SK-N-SH treated with all-trans-retinoic acid at 6 μM for 48 hours (cell line): Measurements from ENCODE around the gene DLL1.
A peak's percentile ranks its signal among the peaks of the same experiment; 100 is the strongest.

Source experiments
- ATAC-seq: fragments of 200-7000 bp; cut with Tn5 transposase; 3 replicates; pipeline ENCODE4 v1.9.1; 2020; ENCODE audit warnings: mild to moderate bottlenecking, moderate library complexity
- ARNTL ChIP-seq: fragments of 450-650 bp; formaldehyde crosslinking; IDR thresholded peaks from 2 replicates; pipeline ENCODE4 v1.5.0; 2020; ENCODE audit warnings: low read depth, mild to moderate bottlenecking, moderate library complexity, borderline replicate concordance
- BACH2 ChIP-seq: fragments of 250-450 bp; sonication (Bioruptor Pico); IDR thresholded peaks from 2 replicates; pipeline ENCODE4 v1.9.0; 2021; ENCODE audit warnings: mild to moderate bottlenecking, borderline replicate concordance
- CREB5 ChIP-seq: fragments of 250-450 bp; sonication (Bioruptor Pico); IDR thresholded peaks from 2 replicates; pipeline ENCODE4 v1.5.1; 2020; ENCODE audit warnings: low read depth, mild to moderate bottlenecking, moderate library complexity
- CSDC2 ChIP-seq: fragments of 250-450 bp; sonication (Bioruptor Pico); IDR thresholded peaks from 2 replicates; pipeline ENCODE4 v1.5.0; 2020; ENCODE audit warnings: mild to moderate bottlenecking, moderate library complexity
- CSRNP3 ChIP-seq: fragments of 250-450 bp; sonication (Bioruptor Pico); IDR thresholded peaks from 2 replicates; pipeline ENCODE4 v1.5.1; 2021; ENCODE audit warnings: mild to moderate bottlenecking, moderate library complexity
- ESRRG ChIP-seq: fragments of 250-450 bp; sonication (Bioruptor Pico); IDR thresholded peaks from 2 replicates; pipeline ENCODE4 v1.6.1; 2021; ENCODE audit warnings: mild to moderate bottlenecking
- GLIS3 ChIP-seq: fragments of 250-450 bp; sonication (Bioruptor Pico); IDR thresholded peaks from 2 replicates; pipeline ENCODE4 v1.5.0; 2020; ENCODE audit warnings: mild to moderate bottlenecking, moderate library complexity
- ISL1 ChIP-seq: fragments of 250-450 bp; sonication (Bioruptor Pico); IDR thresholded peaks from 2 replicates; pipeline ENCODE4 v2.1.2; 2022; ENCODE audit warnings: mild to moderate bottlenecking, moderate library complexity
- PATZ1 ChIP-seq: fragments of 250-450 bp; sonication (Bioruptor Pico); IDR thresholded peaks from 2 replicates; pipeline ENCODE4 v1.8.0; 2020; ENCODE audit warnings: mild to moderate bottlenecking, moderate library complexity, borderline replicate concordance
- POU6F1 ChIP-seq: fragments of 250-450 bp; sonication (Bioruptor Pico); IDR thresholded peaks from 2 replicates; pipeline ENCODE4 v1.8.0; 2021; ENCODE audit warnings: low read depth, mild to moderate bottlenecking, moderate library complexity, borderline replicate concordance
- PPARA ChIP-seq: fragments of 250-450 bp; sonication (Bioruptor Pico); IDR thresholded peaks from 2 replicates; pipeline ENCODE4 v1.5.0; 2020; ENCODE audit warnings: mild to moderate bottlenecking, borderline replicate concordance
- RARB ChIP-seq: fragments of 250-450 bp; sonication (Bioruptor Pico); IDR thresholded peaks from 2 replicates; pipeline ENCODE4 v1.8.0; 2021; ENCODE audit warnings: mild to moderate bottlenecking, moderate library complexity
- SNAI2 ChIP-seq: fragments of 250-450 bp; sonication (Bioruptor Pico); IDR thresholded peaks from 2 replicates; pipeline ENCODE4 v1.5.0; 2020; ENCODE audit warnings: mild to moderate bottlenecking, moderate library complexity
- TCF4 ChIP-seq: fragments of 250-450 bp; sonication (Bioruptor Pico); IDR thresholded peaks from 2 replicates; pipeline ENCODE4 v1.8.0; 2021; ENCODE audit warnings: mild to moderate bottlenecking, moderate library complexity, borderline replicate concordance
- TOX ChIP-seq: fragments of 250-450 bp; sonication (Bioruptor Pico); IDR thresholded peaks from 2 replicates; pipeline ENCODE4 v1.8.0; 2021; ENCODE audit warnings: mild to moderate bottlenecking, moderate library complexity, borderline replicate concordance
- ZC3H10 ChIP-seq: fragments of 250-450 bp; sonication (Bioruptor Pico); IDR thresholded peaks from 2 replicates; pipeline ENCODE4 v1.5.1; 2021; ENCODE audit warnings: mild to moderate bottlenecking, moderate library complexity
- ZFP3 ChIP-seq: fragments of 250-450 bp; sonication (Bioruptor Pico); IDR thresholded peaks from 2 replicates; pipeline ENCODE4 v1.5.0; 2020; ENCODE audit warnings: mild to moderate bottlenecking, moderate library complexity
- ZFP30 ChIP-seq: fragments of 450-650 bp; formaldehyde crosslinking; IDR thresholded peaks from 2 replicates; pipeline ENCODE4 v1.5.0; 2022; ENCODE audit warnings: mild to moderate bottlenecking, moderate library complexity
- ZNF565 ChIP-seq: fragments of 450-650 bp; formaldehyde crosslinking; conservative IDR thresholded peaks from 2 replicates; pipeline ENCODE4 v1.5.0; 2020; ENCODE audit warnings: low read depth, mild to moderate bottlenecking, moderate library complexity
- ZNF70 ChIP-seq: fragments of 450-650 bp; formaldehyde crosslinking; IDR thresholded peaks from 2 replicates; pipeline ENCODE4 v1.5.0; 2020; ENCODE audit warnings: mild to moderate bottlenecking, moderate library complexity
- ZNF8 ChIP-seq: fragments of 450-650 bp; formaldehyde crosslinking; IDR thresholded peaks from 2 replicates; pipeline ENCODE4 v1.5.0; 2020; ENCODE audit warnings: mild to moderate bottlenecking, moderate library complexity

The DLL1 gene

GRCh38 chr6:170281331-170282292 is 9.3 kb downstream of the DLL1 start:
- ATAC-seq, result no peak
- TF ChIP-seq SNAI2 (CRISPR knock-in tag), result no peak
- TF ChIP-seq CSRNP3 (CRISPR knock-in tag), result no peak
- TF ChIP-seq ZFP30 (CRISPR knock-in tag), result no peak
- no peak for TF ChIP-seq ZNF70 (CRISPR knock-in tag)
- no peak for TF ChIP-seq TCF4 (CRISPR knock-in tag)
- TF ChIP-seq ZC3H10 (CRISPR knock-in tag), result no peak
- TF ChIP-seq PATZ1, result no peak
- no peak for TF ChIP-seq PPARA
- no peak for TF ChIP-seq ISL1 (CRISPR knock-in tag)
- TF ChIP-seq RARB (CRISPR knock-in tag), result no peak
- TF ChIP-seq ZFP3 (CRISPR knock-in tag), result no peak
- no peak for TF ChIP-seq ZNF8 (CRISPR knock-in tag)
- TF ChIP-seq POU6F1 (CRISPR knock-in tag), result no peak
- TF ChIP-seq GLIS3 (CRISPR knock-in tag), result no peak
- no peak for TF ChIP-seq TOX (CRISPR knock-in tag)
- no peak for TF ChIP-seq ZNF565 (CRISPR knock-in tag)
- no peak for TF ChIP-seq CSDC2
- no peak for TF ChIP-seq ARNTL (CRISPR knock-in tag)
- TF ChIP-seq CREB5, result no peak
- TF ChIP-seq, all 23 proteins: peak for 0

- ATAC-seq, result peak; percentile 58; the same call in 2 of the 3 replicates
- no peak for TF ChIP-seq CSRNP3 (CRISPR knock-in tag)
- TF ChIP-seq ZNF565 (CRISPR knock-in tag), result no peak
- no peak for TF ChIP-seq BACH2
- no peak for TF ChIP-seq RARB (CRISPR knock-in tag)
- TF ChIP-seq POU6F1 (CRISPR knock-in tag), result no peak
- no peak for TF ChIP-seq CSDC2
- TF ChIP-seq ESRRG (CRISPR knock-in tag), result no peak
- TF ChIP-seq ZFP3 (CRISPR knock-in tag), result no peak
- TF ChIP-seq SNAI2 (CRISPR knock-in tag), result no peak
- no peak for TF ChIP-seq PPARA
- TF ChIP-seq, all 23 proteins: peak for 0
These were observed 10.2 kb downstream of the DLL1 start for GRCh38 chr6:170280689-170281045.
